Ascending aorta (tissue), 2 donors: ENCODE results near the gene APOBEC3H. TPM values are rescaled to one million over a fixed set of nuclear protein-coding genes. Genes with fewer than 3 reads are reported as not detected.

Experiments used
- DNase-seq, 2 donors: peaks; one replicate each; pipeline ENCODE4 v3.0.0-alpha.2; 2019; ENCODE audit warnings: low spot score in 2 of 2
- H3K27ac ChIP-seq, 2 donors: fragments of 200-600 bp; sonication (generic); one replicate each; pipeline ENCODE4 v1.5.1; 2016 to 2017; ENCODE audit warnings: mild to moderate bottlenecking in 1 of 2
- H3K27me3 ChIP-seq: fragments of 200-600 bp; sonication (generic); one replicate; pipeline ENCODE4 v1.5.1; 2017
- H3K36me3 ChIP-seq, 2 donors: fragments of 200-600 bp; sonication (generic); one replicate each; pipeline ENCODE4 v1.5.1; 2016
- H3K4me1 ChIP-seq, 2 donors: fragments of 200-600 bp; sonication (generic); one replicate each; pipeline ENCODE4 v1.5.1; 2016 to 2017; ENCODE audit warnings: mild to moderate bottlenecking in 1 of 2
- H3K4me3 ChIP-seq, 2 donors: fragments of 200-600 bp; sonication (generic); one replicate each; pipeline ENCODE4 v1.5.1; 2016 to 2017; ENCODE audit warnings: mild to moderate bottlenecking in 1 of 2
- H3K9me3 ChIP-seq, 2 donors: fragments of 200-600 bp; sonication (generic); one replicate each; pipeline ENCODE4 v1.5.1; 2016
- intact Hi-C: fragments of 100-400 bp; cut with DNase I; formaldehyde crosslinking; loops from one replicate; pipeline ENCODE4 v1.15.1; 2023
- total RNA-seq: library from RNA; depleted of rRNA; stranded (reverse); fragments of >200 nt; gene quantifications from one replicate; pipeline ENCODE4 v1.1.0, GENCODE V29; 2016
- TF ChIP-seq, protein P1 (sequence below), 3 experiments: fragments of 200-600 bp in 2 of 3; fragments of 450-650 bp in 1 of 3; sonication (generic) in 2 of 3; IDR thresholded peaks; one replicate each; pipeline ENCODE4 v1.5.1; 2016 to 2019; ENCODE audit warnings: antibody characterized with exemption in 3 of 3, mild to moderate bottlenecking in 1 of 3, moderate library complexity in 1 of 3

The APOBEC3H gene
- total RNA-seq, 1 donor from 2014 or later: not detected

DNA sequence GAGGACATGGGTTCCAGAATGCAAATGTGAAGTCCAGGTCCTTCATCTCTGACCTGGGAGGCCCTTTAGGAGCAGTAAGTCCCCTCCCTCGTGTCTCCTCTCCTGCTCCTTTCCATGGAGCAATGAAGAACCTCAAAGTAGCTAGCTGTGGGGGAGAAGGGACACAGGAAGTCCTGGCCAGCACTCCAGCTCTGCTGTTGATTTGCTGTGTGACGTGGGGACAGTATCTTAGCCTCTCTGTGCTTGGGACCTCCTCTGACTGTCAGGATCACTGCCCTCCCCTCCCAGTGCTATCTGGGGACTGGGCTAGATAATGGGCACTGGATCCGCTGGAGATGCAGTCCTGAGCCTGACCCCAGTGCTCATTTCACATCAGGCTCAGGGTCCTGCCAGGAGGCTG, 1.1 kb upstream of the APOBEC3H start:
- no peaks in the 10 kb centered on the region for H3K36me3 ChIP-seq
- no peaks in the 10 kb centered on the region for H3K27me3 ChIP-seq
- intact Hi-C loops: no loop called here
- no peak for DNase-seq
- TF ChIP-seq, protein P1, sequence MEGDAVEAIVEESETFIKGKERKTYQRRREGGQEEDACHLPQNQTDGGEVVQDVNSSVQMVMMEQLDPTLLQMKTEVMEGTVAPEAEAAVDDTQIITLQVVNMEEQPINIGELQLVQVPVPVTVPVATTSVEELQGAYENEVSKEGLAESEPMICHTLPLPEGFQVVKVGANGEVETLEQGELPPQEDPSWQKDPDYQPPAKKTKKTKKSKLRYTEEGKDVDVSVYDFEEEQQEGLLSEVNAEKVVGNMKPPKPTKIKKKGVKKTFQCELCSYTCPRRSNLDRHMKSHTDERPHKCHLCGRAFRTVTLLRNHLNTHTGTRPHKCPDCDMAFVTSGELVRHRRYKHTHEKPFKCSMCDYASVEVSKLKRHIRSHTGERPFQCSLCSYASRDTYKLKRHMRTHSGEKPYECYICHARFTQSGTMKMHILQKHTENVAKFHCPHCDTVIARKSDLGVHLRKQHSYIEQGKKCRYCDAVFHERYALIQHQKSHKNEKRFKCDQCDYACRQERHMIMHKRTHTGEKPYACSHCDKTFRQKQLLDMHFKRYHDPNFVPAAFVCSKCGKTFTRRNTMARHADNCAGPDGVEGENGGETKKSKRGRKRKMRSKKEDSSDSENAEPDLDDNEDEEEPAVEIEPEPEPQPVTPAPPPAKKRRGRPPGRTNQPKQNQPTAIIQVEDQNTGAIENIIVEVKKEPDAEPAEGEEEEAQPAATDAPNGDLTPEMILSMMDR (IDR thresholded peaks at IDR 0.05): no peak
- no peaks in the 10 kb centered on the region for H3K9me3 ChIP-seq
- no peaks in the 10 kb centered on the region for H3K4me1 ChIP-seq
- H3K27ac ChIP-seq: no peak overlapping the region
- H3K4me3 ChIP-seq: no peak overlapping the region

DNA sequence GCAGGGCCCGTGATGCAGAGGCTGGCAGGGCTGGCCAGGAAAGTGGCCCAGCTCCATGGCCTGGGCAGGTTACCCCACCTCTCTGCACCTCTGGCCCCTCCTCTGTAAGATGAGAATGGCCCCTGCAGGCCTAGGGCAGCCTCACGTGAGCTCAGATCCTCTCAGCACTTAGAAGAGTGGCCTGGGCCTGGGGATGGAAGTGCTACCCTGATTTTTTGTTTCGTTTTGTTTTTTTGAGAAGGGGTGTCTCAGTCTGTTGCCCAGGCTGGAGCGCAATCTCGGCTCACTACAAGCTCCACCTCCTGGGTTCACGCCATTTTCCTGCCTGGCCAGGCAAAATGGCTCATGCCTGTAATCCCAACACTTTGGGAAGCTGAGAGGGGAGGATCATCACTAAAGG, 982 bp downstream of the APOBEC3H start:
- no peaks in the 10 kb centered on the region for H3K9me3 ChIP-seq
- H3K27ac ChIP-seq: no peak overlapping the region
- H3K4me3 ChIP-seq: no peak overlapping the region
- no peaks in the 10 kb centered on the region for H3K27me3 ChIP-seq
- TF ChIP-seq, protein P1 (IDR thresholded peaks at IDR 0.05): no peak
- no peak for DNase-seq
- no peaks in the 10 kb centered on the region for H3K36me3 ChIP-seq
- intact Hi-C loops: no loop called here
- H3K4me1 ChIP-seq: no peaks in the 10 kb centered on the region

DNA sequence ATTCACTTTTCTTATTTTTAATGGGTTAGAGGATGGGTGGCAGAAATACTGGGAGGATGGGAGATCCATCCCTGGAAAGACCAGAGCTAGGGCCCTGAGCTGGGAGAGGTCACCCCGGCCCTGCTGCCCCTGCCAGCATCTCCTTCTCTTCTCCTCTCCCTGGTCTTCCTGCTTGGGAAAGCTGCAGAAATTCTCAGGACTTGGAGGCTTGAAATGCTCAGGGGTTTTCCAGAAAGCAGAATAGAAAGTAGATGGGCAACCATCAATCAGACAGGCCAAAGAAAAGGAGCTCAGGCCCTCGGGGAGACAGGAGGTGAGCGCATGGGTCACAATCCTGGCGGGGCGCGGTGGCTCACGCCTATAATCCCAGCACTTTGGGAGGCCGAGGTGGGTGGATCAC, 1.5 kb downstream of the APOBEC3H start:
- Histone ChIP-seq H3K27ac (no peak overlapping the region), H3K9me3 (no peaks in the 10 kb centered on the region), H3K4me3 (no peak overlapping the region), H3K4me1 (no peaks in the 10 kb centered on the region), H3K36me3 (no peaks in the 10 kb centered on the region), H3K27me3 (no peaks in the 10 kb centered on the region)
- no peak for DNase-seq
- TF ChIP-seq, protein P1 (IDR thresholded peaks at IDR 0.05): no peak
- intact Hi-C loops: no loop called here

DNA sequence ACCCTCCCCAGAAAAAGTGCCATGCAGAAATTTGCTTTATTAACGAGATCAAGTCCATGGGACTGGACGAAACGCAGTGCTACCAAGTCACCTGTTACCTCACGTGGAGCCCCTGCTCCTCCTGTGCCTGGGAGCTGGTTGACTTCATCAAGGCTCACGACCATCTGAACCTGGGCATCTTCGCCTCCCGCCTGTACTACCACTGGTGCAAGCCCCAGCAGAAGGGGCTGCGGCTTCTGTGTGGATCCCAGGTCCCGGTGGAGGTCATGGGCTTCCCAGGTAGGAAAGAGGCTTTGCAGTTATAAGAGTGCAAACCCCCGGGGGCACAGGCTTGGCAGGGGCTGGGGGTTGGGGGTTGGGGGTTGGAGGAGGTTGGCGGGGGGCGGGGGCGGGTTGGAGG, 4.2 kb downstream of the APOBEC3H start:
- intact Hi-C loops: no loop called here

DNA sequence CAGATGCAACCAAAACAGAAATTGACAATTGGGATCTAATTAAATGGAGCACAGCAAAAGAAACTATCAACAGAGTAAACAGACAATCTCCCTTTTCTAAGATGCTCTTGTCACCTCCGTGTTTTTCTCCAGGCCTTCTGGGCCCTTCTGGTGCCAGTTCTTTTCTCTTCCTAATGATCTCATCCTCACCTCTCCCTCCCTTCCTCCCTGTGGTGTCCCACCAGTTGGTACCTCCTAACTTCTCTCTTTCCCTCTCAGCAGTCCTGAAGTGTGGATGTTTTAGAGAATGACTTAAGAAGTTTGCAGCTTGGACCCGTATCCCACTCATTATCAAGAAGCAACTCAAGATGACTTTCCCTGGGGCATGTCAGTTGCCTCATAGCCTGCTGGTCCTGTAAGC, 6.4 kb downstream of the APOBEC3H start:
- H3K27ac ChIP-seq: no peak overlapping the region
- DNase-seq: no peak
- TF ChIP-seq, protein P1 (IDR thresholded peaks at IDR 0.05): no peak
- no peaks in the 10 kb centered on the region for H3K4me1 ChIP-seq
- no peaks in the 10 kb centered on the region for H3K9me3 ChIP-seq
- no peak overlapping the region for H3K4me3 ChIP-seq
- H3K36me3 ChIP-seq: no peaks in the 10 kb centered on the region
- intact Hi-C loops: no loop called here
- H3K27me3 ChIP-seq: no peaks in the 10 kb centered on the region

More for the DNA sequence above, 4.2 kb downstream of the APOBEC3H start:
- no peak overlapping the region for H3K4me3 ChIP-seq
- no peaks in the 10 kb centered on the region for H3K27me3 ChIP-seq
- no peak for DNase-seq
- no peaks in the 10 kb centered on the region for H3K9me3 ChIP-seq
- no peaks in the 10 kb centered on the region for H3K4me1 ChIP-seq
- no peak overlapping the region for H3K27ac ChIP-seq
- TF ChIP-seq, protein P1 (IDR thresholded peaks at IDR 0.05): no peak
- no peaks in the 10 kb centered on the region for H3K36me3 ChIP-seq

DNA sequence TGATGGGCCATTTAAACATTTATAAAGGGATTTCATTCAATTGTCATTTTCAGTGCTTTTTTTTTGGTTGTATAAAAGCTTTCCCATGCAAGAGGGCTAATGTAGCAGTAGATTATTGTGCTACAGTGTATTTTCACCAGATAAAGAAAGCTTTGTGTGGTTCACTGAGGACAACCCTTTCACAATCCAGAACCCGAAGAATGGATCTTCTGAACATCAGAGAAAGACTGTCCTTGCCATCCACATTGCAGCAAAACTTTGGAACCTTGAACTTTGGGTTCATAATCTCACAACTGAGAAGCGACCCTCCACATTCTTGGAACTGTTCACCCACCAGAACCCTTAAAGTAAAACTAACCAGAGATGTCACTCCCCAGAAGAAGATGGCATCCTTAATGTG, 9.3 kb downstream of the APOBEC3H start:
- intact Hi-C loops: no loop called here
- H3K27me3 ChIP-seq: no peaks in the 10 kb centered on the region
- DNase-seq: no peak
- H3K4me1 ChIP-seq: no peaks in the 10 kb centered on the region
- TF ChIP-seq, protein P1 (IDR thresholded peaks at IDR 0.05): no peak
- H3K4me3 ChIP-seq: no peak overlapping the region
- H3K36me3 ChIP-seq: no peaks in the 10 kb centered on the region
- no peak overlapping the region for H3K27ac ChIP-seq
- no peaks in the 10 kb centered on the region for H3K9me3 ChIP-seq
